Thyroid gland (tissue), 4 donors: ENCODE measurements around the gene ADGRB3.

Source experiments
- POLR2A ChIP-seq, 2 donors: fragments of 450-650 bp; IDR thresholded peaks; one replicate each; pipeline ENCODE4 v1.6.1; 2017; ENCODE audit warnings: antibody characterized with exemption in 2 of 2, mild to moderate bottlenecking in 2 of 2, moderate library complexity in 1 of 2
- TF ChIP-seq, protein P1 (sequence below), 6 experiments: fragments of 200-600 bp in 3 of 6; fragments of 450-650 bp in 3 of 6; sonication (generic) in 3 of 6; IDR thresholded peaks; one replicate each; pipeline ENCODE4 v1.5.1; 2016 to 2019; ENCODE audit warnings: antibody characterized with exemption in 6 of 6, mild to moderate bottlenecking in 2 of 6, inconsistent platforms in 1 of 6, moderate library complexity in 1 of 6

DNA sequence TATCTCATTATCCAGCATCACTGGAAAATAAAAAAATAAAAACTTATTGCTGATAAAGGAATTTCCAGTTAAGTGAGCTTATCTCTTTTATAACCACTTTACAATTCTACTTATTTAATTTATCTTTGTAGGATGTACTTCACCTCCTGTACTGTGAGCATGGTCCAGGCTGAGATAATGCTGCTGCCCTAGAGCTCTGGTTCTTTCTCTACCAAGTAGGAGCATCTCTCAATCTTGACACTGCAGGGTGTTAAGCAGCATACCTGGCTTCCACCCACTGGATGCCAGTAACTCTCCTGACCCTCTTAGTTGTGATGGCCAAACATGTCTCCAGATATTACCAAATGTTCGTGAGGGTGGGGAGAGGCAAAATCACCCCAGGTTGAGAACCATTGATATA lies 454.5 kb downstream of the ADGRB3 start:
- TF ChIP-seq, protein P1, sequence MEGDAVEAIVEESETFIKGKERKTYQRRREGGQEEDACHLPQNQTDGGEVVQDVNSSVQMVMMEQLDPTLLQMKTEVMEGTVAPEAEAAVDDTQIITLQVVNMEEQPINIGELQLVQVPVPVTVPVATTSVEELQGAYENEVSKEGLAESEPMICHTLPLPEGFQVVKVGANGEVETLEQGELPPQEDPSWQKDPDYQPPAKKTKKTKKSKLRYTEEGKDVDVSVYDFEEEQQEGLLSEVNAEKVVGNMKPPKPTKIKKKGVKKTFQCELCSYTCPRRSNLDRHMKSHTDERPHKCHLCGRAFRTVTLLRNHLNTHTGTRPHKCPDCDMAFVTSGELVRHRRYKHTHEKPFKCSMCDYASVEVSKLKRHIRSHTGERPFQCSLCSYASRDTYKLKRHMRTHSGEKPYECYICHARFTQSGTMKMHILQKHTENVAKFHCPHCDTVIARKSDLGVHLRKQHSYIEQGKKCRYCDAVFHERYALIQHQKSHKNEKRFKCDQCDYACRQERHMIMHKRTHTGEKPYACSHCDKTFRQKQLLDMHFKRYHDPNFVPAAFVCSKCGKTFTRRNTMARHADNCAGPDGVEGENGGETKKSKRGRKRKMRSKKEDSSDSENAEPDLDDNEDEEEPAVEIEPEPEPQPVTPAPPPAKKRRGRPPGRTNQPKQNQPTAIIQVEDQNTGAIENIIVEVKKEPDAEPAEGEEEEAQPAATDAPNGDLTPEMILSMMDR (IDR thresholded peaks at IDR 0.05) = no peak
- TF ChIP-seq POLR2A (IDR thresholded peaks at IDR 0.05) = no peak
